Measurements from ENCODE around the gene PLPP4.

PLPP4 gene

GRCh38 chr10:120572307-120572706 is 115.3 kb downstream of the PLPP4 start:
- in situ Hi-C loops (cut with MboI; ENCODE audit: low sequenced_read_pairs): no loop called here

DNA sequence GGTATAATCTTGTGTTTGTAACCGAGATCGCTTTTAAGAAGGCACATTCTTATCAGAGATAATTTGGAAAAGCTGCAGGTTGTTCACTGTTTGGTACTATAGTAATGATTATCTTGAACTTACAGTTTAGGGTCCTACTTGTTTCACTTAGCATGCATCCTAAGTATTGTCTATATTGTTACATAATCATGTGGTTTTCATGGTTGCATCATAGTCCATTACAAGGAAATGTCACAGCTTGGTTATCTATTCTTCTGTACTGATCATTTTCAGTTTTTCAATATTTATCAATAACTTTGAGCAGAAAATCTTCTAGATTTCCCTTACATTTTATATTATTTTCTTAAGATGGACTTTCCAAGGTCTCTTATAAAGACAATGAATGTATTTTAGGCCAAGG is 116.3 kb downstream of the PLPP4 start:
- in situ Hi-C loops (cut with MboI; ENCODE audit: low sequenced_read_pairs): no loop called here

DNA sequence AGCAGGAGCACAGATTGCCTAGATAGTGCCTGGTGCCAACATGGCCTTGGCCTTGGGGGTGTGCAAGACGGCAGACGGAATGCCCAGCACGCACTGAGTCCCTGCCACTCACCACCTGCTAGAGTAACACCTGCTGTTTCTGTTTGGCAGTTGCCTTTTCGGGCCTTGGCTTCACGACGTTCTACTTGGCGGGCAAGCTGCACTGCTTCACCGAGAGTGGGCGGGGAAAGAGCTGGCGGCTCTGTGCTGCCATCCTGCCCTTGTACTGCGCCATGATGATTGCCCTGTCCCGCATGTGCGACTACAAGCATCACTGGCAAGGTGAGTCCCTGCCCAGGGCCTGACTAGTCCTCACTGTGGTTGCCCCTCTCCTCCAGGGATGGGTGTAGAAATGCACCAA is 118.0 kb downstream of the PLPP4 start:
- in situ Hi-C loops (cut with MboI; ENCODE audit: low sequenced_read_pairs): no loop called here

DNA sequence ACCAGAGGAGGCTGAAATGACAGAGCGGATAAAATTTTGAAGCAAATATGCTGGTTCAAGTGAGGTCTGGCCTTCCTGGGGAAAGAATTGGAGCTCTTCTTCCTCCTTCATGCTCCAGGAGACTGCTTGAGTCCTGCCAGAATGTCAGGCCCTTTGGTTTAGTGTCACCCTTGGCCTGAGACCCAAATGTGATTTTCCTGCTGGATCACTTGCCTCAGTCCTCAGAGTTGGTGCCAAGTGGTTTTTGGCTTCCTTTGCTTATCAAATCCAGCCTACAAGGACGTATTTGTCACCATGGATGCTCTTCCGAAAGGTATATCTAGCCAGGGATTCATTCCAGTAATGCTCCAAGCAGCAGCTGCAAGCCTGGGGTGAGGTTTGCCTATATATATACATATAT is 118.4 kb downstream of the PLPP4 start:
- in situ Hi-C loops (cut with MboI; ENCODE audit: low sequenced_read_pairs): no loop called here

GRCh38 chr10:120578134-120578533 is 121.1 kb downstream of the PLPP4 start:
- in situ Hi-C loops (cut with MboI; ENCODE audit: low sequenced_read_pairs): no loop called here

- in situ Hi-C loops (cut with MboI; ENCODE audit: low sequenced_read_pairs): no loop called here
Measured at GRCh38 chr10:120578890-120579289, 121.9 kb downstream of the PLPP4 start.

DNA sequence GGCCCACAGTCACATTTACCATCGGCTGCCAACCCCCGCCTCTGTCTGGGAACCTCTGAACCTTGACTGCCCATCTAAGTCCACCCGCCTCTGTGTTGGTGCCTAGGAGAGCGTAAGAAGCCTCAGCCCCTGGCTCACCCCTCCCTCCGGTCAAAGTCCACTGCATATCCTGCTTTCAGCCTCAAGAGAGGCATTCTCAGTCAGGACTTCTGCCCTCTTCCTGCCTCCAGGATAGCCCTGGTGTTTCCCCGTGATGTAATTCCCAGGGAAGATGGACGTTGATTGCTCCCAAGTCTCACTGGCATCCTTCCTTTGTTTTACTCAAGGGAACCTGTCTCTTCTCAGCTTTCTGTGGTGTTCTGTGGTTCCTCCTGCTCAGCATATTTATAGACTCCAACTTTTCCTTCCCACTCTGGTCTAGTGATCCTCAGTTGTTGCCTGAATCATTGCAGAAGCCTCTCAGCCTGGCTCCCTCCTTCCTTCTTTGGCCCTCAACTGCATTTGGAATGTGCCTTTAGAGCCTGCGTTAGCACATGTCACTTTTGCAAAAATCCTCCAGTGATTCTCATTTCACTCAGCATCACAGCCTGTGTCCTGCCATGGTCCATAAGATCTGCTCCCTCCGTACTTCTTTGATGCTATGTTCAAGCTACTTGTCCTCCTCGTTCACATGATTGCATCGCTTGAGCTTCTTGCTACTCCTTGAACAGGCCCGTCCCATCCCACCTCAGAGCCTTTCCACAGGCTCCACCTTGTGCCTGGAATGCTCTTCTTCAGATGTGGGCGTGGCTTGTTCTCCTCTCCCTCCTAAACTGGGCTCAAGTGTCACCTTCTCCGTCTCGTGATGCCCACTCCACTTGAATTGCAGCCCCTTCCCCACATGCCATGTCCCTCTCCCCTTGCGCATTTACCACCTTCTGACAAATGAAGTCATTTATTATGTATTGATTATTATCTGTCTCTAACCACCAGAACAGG is 124.2 kb downstream of the PLPP4 start:
- in situ Hi-C loops (cut with MboI; ENCODE audit: low sequenced_read_pairs): no loop called here

DNA sequence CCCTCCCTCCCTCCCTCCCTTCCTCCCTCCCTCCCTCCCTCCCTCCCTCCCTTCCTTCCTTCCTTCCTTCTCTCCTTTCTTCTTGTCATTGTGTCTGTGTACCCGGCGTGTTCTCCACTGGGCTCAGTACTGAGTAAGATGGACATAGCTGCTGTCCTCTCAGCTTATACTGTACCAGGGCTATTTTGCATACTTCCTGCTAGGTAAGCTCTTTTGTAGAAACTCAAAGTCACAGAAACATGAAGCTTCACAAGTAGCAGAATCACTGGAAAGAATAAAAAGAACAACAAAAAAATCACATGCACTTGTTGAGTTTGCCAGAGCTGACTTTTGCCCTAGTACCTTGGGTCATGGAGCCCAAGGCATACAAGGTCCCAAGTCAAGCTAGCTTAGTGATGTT is 125.7 kb downstream of the PLPP4 start:
- in situ Hi-C loops (cut with MboI; ENCODE audit: low sequenced_read_pairs): no loop called here

- in situ Hi-C loops (cut with MboI; ENCODE audit: low sequenced_read_pairs): no loop called here
Measured at GRCh38 chr10:120583424-120584108, 126.5 kb downstream of the PLPP4 start.

DNA sequence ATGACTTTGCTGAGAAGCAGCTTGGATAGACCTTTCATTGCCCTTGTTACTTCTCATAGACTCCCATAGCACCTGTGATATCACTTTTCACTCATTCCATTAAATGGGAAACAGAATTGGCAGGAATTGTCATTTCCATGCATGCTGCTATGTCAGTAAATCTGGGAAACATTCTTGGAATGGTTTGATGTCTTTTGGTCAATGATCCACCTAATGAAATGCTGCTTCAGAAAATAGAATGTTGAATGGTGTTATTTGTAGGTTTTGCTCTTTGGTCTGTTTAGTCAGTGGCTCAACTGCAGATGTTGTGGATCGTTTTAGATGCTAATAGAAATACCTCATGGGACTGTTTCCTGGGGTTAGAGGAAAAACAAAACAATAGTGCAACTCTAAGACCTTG is 127.8 kb downstream of the PLPP4 start:
- in situ Hi-C loops (cut with MboI; ENCODE audit: low sequenced_read_pairs): no loop called here

GRCh38 chr10:120586471-120586872 is 129.4 kb downstream of the PLPP4 start:
- in situ Hi-C loops (cut with MboI; ENCODE audit: low sequenced_read_pairs): no loop called here

- in situ Hi-C loops (cut with MboI; ENCODE audit: low sequenced_read_pairs): no loop called here
Measured at GRCh38 chr10:120587061-120587460, 130.0 kb downstream of the PLPP4 start.

- in situ Hi-C loops (cut with MboI; ENCODE audit: low sequenced_read_pairs): no loop called here
Measured at GRCh38 chr10:120588311-120588710, 131.3 kb downstream of the PLPP4 start.

GRCh38 chr10:120593693-120594092 is 136.7 kb downstream of the PLPP4 start:
- in situ Hi-C loops (cut with MboI; ENCODE audit: low sequenced_read_pairs): no loop called here

- in situ Hi-C loops (cut with MboI; ENCODE audit: low sequenced_read_pairs): no loop called here
Measured at GRCh38 chr10:120597902-120598301, 140.9 kb downstream of the PLPP4 start.

GRCh38 chr10:120598386-120598785 is 141.4 kb downstream of the PLPP4 start:
- in situ Hi-C loops (cut with MboI; ENCODE audit: low sequenced_read_pairs): no loop called here

DNA sequence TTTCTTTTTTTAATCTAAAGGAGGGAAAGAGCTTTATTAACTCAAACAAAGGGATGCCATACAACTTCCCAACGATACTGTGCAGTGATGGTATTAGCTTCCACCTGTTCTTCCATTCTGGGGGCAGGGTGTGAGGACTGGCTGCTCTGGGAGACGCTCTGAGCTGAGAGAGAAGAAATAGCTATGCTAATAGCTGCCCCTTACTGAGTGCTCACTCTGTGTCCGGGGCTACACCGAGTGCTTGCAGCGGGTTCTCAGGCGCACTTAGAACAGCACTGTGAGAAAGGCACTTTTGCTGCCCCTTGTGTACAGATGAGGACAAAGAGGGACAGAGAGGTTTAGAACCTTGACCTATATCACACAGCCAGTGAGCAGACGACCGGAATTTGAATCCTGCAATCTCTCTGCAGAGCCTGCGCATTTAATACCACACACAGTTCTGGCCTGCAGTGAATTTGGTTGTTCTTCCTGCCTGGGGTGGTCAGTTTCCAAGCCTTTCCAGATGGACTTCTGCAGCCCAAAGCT is 142.2 kb downstream of the PLPP4 start:
- in situ Hi-C loops (cut with MboI; ENCODE audit: low sequenced_read_pairs): no loop called here

GRCh38 chr10:120600871-120601649 is 144.0 kb downstream of the PLPP4 start:
- in situ Hi-C loops (cut with MboI; ENCODE audit: low sequenced_read_pairs): no loop called here

- in situ Hi-C loops (cut with MboI; ENCODE audit: low sequenced_read_pairs): no loop called here
Measured at GRCh38 chr10:120601999-120602398, 145.0 kb downstream of the PLPP4 start.

DNA sequence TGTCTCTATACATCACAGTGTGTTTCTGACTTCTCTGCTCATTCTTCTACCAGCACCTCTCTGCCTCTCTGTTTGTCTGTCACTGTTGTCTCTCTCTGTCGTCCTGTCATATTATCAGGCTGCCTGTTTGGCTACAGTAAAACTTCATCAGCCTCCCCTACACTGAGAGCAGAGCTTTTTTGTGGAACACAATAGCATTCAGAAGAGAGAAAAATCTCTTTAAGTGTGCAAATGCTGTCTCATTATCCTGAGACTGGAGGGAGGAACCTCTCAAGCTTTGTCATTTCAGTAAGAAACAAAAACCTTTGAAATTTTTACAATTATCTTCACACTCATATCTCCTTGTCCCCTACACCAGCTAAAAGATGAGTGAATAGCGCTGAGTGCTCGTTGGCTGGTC is 148.4 kb downstream of the PLPP4 start:
- in situ Hi-C loops (cut with MboI; ENCODE audit: low sequenced_read_pairs): no loop called here

Measured in HL-60/S4 (cell line).